MM.1S (cell line): ENCODE measurements around the gene NR5A2.

Experiments
- EZH2 ChIP-seq: fragments of 300-600 bp; sonication (generic); optimal IDR thresholded peaks from 2 replicates; pipeline ENCODE3; 2017; ENCODE audit warnings: low read depth, mild to moderate bottlenecking, antibody characterized with exemption, low read length, mixed read lengths
- TF ChIP-seq, protein P1 (sequence below): fragments of 300-600 bp; sonication (generic); IDR thresholded peaks from 2 replicates; pipeline ENCODE4 v1.5.1; 2016; ENCODE audit warnings: antibody characterized with exemption, low read length, mixed read lengths

DNA sequence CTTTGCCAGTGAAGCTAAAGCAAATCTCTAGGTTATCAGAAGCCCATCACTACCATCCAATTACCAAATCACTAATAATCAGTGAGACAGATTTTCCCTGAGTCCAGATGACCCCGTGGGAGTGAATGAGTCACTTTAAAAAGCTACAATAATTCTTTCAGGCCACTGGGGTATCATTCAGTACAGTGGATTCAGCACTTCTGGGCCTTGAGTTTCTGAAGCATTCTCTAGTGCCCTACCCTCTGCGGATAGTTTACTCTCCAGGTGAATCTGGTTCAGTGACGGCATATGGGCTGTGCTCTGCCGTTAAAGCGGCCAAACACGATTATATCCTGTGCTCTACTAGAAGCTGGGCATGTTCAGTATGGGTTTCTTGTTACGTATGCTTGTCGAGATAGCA is 26.1 kb downstream of the NR5A2 start:
- TF ChIP-seq, protein P1, sequence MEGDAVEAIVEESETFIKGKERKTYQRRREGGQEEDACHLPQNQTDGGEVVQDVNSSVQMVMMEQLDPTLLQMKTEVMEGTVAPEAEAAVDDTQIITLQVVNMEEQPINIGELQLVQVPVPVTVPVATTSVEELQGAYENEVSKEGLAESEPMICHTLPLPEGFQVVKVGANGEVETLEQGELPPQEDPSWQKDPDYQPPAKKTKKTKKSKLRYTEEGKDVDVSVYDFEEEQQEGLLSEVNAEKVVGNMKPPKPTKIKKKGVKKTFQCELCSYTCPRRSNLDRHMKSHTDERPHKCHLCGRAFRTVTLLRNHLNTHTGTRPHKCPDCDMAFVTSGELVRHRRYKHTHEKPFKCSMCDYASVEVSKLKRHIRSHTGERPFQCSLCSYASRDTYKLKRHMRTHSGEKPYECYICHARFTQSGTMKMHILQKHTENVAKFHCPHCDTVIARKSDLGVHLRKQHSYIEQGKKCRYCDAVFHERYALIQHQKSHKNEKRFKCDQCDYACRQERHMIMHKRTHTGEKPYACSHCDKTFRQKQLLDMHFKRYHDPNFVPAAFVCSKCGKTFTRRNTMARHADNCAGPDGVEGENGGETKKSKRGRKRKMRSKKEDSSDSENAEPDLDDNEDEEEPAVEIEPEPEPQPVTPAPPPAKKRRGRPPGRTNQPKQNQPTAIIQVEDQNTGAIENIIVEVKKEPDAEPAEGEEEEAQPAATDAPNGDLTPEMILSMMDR = no peak
- no peak for TF ChIP-seq EZH2
